GM19238 (cell line): Measurements from ENCODE around the gene ZXDC.

Experiments used
- DNase-seq: peaks from one replicate; pipeline ENCODE4 v3.0.0; 2011; ENCODE audit warnings: low spot score; ENCODE audit not compliant: insufficient read length

Gene ZXDC

DNA sequence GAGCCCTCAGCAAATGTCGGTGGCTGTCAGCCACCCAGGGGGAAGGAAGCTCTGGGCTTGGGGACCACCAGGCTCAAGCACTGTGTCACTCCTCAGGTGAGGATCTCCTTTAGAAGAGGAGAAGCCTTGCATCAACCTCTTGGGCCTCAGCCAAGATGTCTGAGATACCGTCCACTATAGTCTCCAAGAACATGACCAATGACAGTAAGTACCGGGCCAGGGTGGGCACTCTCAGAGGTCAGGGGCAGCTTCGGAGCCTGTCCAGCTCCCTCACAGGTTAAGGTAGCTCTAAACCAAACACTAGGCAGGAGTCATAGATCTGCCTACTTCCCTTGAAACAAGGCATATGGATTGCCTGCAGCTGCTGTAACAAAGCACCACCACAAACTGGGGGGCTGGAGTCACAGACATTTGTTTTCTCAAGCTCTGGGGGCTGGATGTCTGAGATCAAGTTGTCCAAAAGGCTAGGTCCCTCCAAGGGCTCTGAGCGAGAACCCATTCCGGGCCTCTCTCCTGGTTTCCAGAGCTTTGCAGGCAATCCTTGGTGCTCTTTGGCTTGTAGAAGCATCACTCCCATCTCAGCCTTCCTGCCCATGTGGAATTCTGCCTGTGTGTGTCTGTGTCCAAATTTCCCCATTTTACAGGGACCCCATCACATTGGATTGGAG lies 79.7 kb downstream of the ZXDC start:
- no peak for DNase-seq

GRCh38 chr3:126394977-126395321 lies 80.7 kb downstream of the ZXDC start:
- no peak for DNase-seq

DNA sequence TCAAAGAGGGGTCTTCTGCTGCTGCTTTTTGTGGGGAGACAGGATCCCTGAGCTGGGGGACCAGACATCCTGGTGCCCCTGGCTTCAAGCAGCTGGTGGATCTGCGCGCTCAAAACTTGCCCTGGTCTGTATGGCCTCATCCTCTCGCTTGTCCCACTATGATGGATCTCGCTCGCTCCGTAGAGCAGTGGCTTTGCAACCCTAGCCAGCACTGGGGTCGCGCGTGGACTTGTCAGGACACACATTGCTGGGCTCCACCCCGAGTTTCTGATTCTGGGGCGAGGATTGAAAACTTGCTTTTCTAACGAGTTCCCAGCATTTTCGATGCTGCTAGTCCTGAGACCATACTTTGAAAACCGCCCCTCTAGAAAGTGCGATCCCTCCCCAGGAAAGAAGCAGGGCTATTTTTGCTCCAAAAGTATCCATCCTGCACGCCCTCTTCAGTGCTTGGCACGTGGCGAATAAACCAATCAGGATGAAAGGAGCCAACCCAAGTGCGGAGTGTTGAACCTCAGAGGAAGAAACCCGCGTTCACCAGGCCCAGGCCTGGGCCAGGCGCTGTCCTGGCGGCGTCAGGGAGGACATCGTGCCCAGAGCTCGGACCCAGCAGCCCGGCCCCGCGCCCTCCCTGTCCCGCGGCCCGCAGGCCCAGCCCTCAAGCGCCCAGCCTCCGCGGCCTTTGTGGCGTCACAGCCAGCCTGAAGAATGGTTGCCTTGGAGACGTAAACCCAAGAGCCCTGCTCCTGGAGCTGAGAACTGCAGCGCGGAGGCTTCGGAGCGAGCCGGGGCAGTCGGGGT lies 81.3 kb downstream of the ZXDC start, which contains the start of gene CFAP100:
Gene CFAP100 (plus strand): TSS at position 731 of the 798 bp plus-strand sequence. CDS start 1,092 bp downstream, outside the sequence.
- no peak for DNase-seq

DNA sequence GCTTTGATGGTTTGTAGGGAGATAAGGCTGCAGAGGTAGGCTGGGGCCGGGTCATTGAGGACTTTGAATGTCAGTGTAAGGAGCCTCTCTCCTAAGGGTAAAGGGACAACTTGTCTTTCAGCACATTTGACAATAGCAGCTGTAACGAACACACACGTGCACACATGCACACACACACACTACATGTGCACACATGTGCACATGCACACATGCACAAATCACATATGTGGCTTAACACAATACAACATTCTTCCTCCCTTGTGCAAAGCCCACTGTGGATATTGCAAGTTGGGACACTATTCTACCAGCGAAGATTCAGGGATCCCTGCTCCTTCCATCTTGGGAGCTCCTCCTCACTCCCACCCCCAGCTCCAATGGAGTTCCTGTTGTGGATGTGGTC lies 82.1 kb downstream of the ZXDC start:
- no peak for DNase-seq

- no peak for DNase-seq
These were observed 83.4 kb downstream of the ZXDC start for GRCh38 chr3:126392246-126392645.

DNA sequence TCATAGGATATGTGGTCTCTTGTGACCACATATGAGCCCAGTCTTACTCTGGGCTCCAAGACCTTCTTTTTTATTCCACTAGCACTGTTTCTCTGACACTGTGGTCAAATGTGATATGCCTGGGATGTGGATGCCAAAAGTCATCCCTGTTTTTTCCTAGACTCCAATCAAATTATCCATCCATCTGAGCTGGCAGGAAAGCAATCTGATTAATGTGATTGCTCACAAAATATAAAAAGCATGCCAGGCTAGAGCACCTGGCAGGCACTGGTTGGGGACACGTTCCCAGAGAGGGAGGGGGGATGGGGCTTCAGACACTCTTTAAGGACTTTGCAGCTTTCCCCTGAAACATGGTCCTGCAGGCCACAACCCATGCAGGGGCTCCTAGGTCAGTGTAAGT lies 84.1 kb downstream of the ZXDC start:
- no peak for DNase-seq

GRCh38 chr3:126390751-126391150 lies 84.9 kb downstream of the ZXDC start:
- no peak for DNase-seq

DNA sequence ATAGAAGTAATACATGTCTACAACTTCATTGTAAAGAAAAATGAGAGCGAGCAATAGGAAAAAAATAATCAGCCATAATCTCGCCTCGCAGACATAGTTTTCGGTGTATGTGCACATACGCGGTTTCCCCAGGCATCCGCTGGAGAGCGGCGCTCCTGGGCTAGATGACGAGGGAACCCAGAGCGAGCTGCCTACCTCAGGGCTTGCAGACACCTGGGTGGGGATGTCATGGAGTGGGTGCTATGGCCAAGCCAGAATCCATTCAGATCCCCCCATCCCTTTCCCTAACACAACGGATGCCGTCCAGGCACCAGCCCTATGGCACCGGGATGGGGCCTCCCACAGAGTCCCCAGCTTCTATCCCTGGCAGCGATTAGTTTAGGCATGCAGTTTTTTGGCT lies 85.5 kb downstream of the ZXDC start:
- DNase-seq, result no peak

DNA sequence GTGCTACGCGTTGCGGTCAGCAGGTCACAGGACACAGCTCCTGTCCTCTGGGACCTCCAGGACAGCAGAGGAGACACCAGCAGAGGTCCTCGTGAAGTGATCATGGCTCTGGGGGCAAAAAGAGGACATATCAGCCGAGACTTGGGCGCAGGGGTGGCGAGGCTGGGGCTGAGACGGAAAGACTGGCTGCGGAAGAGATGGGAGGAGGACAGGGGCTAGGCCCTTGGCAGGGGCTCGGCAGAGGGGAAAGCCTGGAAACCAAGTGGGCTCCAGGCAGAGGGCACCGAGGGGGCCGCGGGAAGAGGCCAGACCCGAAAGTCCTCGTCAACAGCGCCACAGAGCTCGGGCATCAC lies 85.9 kb downstream of the ZXDC start:
- DNase-seq, result no peak

- DNase-seq, result peak; percentile 66
These were observed 86.4 kb downstream of the ZXDC start for GRCh38 chr3:126389112-126389793.
